ENCODE results near the gene PER3.

- TF ChIP-seq, protein P1, sequence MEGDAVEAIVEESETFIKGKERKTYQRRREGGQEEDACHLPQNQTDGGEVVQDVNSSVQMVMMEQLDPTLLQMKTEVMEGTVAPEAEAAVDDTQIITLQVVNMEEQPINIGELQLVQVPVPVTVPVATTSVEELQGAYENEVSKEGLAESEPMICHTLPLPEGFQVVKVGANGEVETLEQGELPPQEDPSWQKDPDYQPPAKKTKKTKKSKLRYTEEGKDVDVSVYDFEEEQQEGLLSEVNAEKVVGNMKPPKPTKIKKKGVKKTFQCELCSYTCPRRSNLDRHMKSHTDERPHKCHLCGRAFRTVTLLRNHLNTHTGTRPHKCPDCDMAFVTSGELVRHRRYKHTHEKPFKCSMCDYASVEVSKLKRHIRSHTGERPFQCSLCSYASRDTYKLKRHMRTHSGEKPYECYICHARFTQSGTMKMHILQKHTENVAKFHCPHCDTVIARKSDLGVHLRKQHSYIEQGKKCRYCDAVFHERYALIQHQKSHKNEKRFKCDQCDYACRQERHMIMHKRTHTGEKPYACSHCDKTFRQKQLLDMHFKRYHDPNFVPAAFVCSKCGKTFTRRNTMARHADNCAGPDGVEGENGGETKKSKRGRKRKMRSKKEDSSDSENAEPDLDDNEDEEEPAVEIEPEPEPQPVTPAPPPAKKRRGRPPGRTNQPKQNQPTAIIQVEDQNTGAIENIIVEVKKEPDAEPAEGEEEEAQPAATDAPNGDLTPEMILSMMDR (conservative IDR thresholded peaks at IDR 0.05 in 1 of 2, IDR thresholded peaks at IDR 0.05 in 1 of 2; ENCODE audit: low read depth in 1 of 2, low read length in 2 of 2), result no peak
- TF ChIP-seq EZH2 (IDR thresholded peaks at IDR 0.05; ENCODE audit: low read length, missing control alignments), result no peak
Observed at GRCh38 chr1:7777591-7777990, 6.5 kb upstream of the PER3 start.

Data from fibroblast of lung (primary cell).